Peyer's patch (tissue), 4 donors: ENCODE results near the gene NCAPG2.

Source experiments
- CTCF ChIP-seq, 6 experiments: fragments of 450-650 bp in 4 of 6; fragments of 200-600 bp in 2 of 6; sonication (generic) in 1 of 6; IDR thresholded peaks; one replicate each; pipeline ENCODE4 v1.5.1; 2017 to 2019; ENCODE audit warnings: antibody characterized with exemption in 6 of 6, mild to moderate bottlenecking in 3 of 6, moderate library complexity in 1 of 6
- POLR2A ChIP-seq, 2 donors: fragments of 450-650 bp; IDR thresholded peaks; one replicate each; pipeline ENCODE4 v1.5.1; 2017; ENCODE audit warnings: antibody characterized with exemption in 2 of 2, mild to moderate bottlenecking in 2 of 2, moderate library complexity in 2 of 2

- TF ChIP-seq CTCF (IDR thresholded peaks at IDR 0.05) (no peak), POLR2A (IDR thresholded peaks at IDR 0.05) (no peak)
Measured at GRCh38 chr7:158742065-158742821, 37.6 kb upstream of the NCAPG2 start.
